DMS114 treated with DMSO at 0.1 percent for 48 hours (cell line): ENCODE data around the gene C9orf72.

Experiments
- DNase-seq: peaks from one replicate; lab custom pipeline; 2025; ENCODE audit not compliant: unreplicated experiment; lab: John Stamatoyannopoulos, UW

C9orf72 gene

GRCh38 chr9:27581826-27582225 is 8.5 kb upstream of the C9orf72 start:
- DNase-seq, result no peak

- DNase-seq, result peak; percentile 90
These were observed 631 bp upstream of the C9orf72 start for GRCh38 chr9:27573634-27574590.

GRCh38 chr9:27572566-27572917 is 739 bp downstream of the C9orf72 start:
- no peak for DNase-seq

- DNase-seq, result no peak
These were observed 1.2 kb downstream of the C9orf72 start for GRCh38 chr9:27572061-27572460.

- no peak for DNase-seq
These were observed 2.3 kb downstream of the C9orf72 start for GRCh38 chr9:27571011-27571410.

GRCh38 chr9:27569406-27569805 is 3.9 kb downstream of the C9orf72 start:
- no peak for DNase-seq

- no peak for DNase-seq
These were observed 7.2 kb downstream of the C9orf72 start for GRCh38 chr9:27566118-27566517.

GRCh38 chr9:27565696-27566095 is 7.6 kb downstream of the C9orf72 start:
- no peak for DNase-seq

- DNase-seq, result no peak
These were observed 8.6 kb downstream of the C9orf72 start for GRCh38 chr9:27564670-27565069.

- DNase-seq, result no peak
These were observed 9.4 kb downstream of the C9orf72 start for GRCh38 chr9:27563738-27564430.

GRCh38 chr9:27561685-27562084 is 11.6 kb downstream of the C9orf72 start:
- no peak for DNase-seq

- no peak for DNase-seq
These were observed 12.8 kb downstream of the C9orf72 start for GRCh38 chr9:27560457-27560856.

- DNase-seq, result no peak
These were observed 15.0 kb downstream of the C9orf72 start for GRCh38 chr9:27558307-27558706.

- no peak for DNase-seq
These were observed 16.8 kb downstream of the C9orf72 start for GRCh38 chr9:27556470-27556869.

- no peak for DNase-seq
These were observed 18.6 kb downstream of the C9orf72 start for GRCh38 chr9:27554712-27555111.

GRCh38 chr9:27549196-27549755 is 24.0 kb downstream of the C9orf72 start:
- no peak for DNase-seq

GRCh38 chr9:27548055-27548741 is 25.1 kb downstream of the C9orf72 start:
- peak; percentile 5 for DNase-seq

- DNase-seq, result no peak
These were observed 27.8 kb downstream of the C9orf72 start for GRCh38 chr9:27545471-27545870.

- DNase-seq, result no peak
These were observed 30.8 kb downstream of the C9orf72 start for GRCh38 chr9:27542508-27542907.

- no peak for DNase-seq
These were observed 31.5 kb downstream of the C9orf72 start for GRCh38 chr9:27541740-27542139.

GRCh38 chr9:27540502-27540901 is 32.8 kb downstream of the C9orf72 start:
- no peak for DNase-seq
